Upper lobe of left lung (tissue), 4 donors: ENCODE data around the gene CCDC38.

Source experiments
- CTCF ChIP-seq, 6 experiments: fragments of 450-650 bp in 4 of 6; fragments of 200-600 bp in 2 of 6; sonication (generic) in 2 of 6; IDR thresholded peaks; one replicate each; pipeline ENCODE4 v1.5.1; 2016 to 2019; ENCODE audit warnings: antibody characterized with exemption in 6 of 6
- EP300 ChIP-seq, 4 donors: sonication (generic); formaldehyde crosslinking; IDR thresholded peaks; one replicate each; pipeline ENCODE4 v1.5.1; 2017; ENCODE audit warnings: antibody characterized with exemption in 4 of 4, control low read depth in 2 of 4
- POLR2A ChIP-seq, 4 donors: fragments of 450-650 bp; IDR thresholded peaks; one replicate each; pipeline ENCODE4 v1.5.1; 2016 to 2017; ENCODE audit warnings: antibody characterized with exemption in 4 of 4, mild to moderate bottlenecking in 2 of 4

- TF ChIP-seq CTCF (IDR thresholded peaks at IDR 0.05) (no peak), POLR2A (IDR thresholded peaks at IDR 0.05) (no peak), EP300 (IDR thresholded peaks at IDR 0.05) (no peak)
Measured at GRCh38 chr12:95940514-95940913, 1.9 kb downstream of the CCDC38 start.
